ENCODE measurements around the gene HBA2. TPM values are rescaled to one million over a fixed set of nuclear protein-coding genes. Genes with fewer than 3 reads are reported as not detected.
"Not testable (repeated sequence)": the region's sequence is repeated elsewhere in the genome, so short reads cannot be mapped to it uniquely, and the experiment has no call there.

HBA2 gene
- total RNA-seq, 1 donor from 2014 or later, result not detected

DNA sequence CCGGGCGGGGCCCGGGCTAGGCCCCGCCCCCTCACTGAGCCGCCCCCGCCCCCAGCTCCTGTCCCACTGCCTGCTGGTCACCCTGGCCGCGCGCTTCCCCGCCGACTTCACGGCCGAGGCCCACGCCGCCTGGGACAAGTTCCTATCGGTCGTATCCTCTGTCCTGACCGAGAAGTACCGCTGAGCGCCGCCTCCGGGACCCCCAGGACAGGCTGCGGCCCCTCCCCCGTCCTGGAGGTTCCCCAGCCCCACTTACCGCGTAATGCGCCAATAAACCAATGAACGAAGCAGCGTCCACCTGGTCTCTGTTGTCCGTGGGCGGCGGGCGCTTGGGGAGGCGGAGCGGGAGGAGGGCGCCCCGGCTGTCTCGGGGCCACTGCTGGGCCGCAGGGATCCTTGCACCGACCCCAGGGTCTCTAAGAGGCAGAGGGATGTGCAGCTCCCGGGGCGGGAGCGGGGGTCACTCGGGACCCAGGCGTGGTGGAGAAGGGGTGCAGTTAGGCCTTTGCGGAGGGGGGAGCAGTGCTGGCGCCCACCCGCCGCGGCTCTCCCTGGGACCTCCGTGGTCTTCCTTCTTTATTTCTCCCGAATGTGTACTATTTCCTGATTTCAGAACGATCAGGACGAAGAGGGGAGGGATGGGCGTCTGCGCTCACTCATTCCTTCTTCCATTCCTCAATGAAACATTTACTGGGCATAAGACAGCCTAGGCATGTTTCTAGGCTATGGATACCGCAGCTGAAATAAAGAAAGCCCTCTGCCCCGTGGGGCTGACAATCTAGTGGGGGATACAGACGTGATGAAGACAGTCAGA, 18.3 kb upstream of the HBA2 start:
- H3K4me3 ChIP-seq, result peak overlapping the region; percentile 57
- H4K20me1 ChIP-seq (ENCODE audit: low read depth), result no peaks in the 10 kb centered on the region
- H3K79me2 ChIP-seq (ENCODE audit: low read depth), result no peaks in the 10 kb centered on the region
- H2AFZ ChIP-seq (replicated peaks), result peak overlapping the region; percentile 94
- no peaks in the 10 kb centered on the region for H3K36me3 ChIP-seq
- TF ChIP-seq EZH2phosphoT487 (IDR thresholded peaks at IDR 0.05), result peak; percentile 66
- TF ChIP-seq, protein P1, sequence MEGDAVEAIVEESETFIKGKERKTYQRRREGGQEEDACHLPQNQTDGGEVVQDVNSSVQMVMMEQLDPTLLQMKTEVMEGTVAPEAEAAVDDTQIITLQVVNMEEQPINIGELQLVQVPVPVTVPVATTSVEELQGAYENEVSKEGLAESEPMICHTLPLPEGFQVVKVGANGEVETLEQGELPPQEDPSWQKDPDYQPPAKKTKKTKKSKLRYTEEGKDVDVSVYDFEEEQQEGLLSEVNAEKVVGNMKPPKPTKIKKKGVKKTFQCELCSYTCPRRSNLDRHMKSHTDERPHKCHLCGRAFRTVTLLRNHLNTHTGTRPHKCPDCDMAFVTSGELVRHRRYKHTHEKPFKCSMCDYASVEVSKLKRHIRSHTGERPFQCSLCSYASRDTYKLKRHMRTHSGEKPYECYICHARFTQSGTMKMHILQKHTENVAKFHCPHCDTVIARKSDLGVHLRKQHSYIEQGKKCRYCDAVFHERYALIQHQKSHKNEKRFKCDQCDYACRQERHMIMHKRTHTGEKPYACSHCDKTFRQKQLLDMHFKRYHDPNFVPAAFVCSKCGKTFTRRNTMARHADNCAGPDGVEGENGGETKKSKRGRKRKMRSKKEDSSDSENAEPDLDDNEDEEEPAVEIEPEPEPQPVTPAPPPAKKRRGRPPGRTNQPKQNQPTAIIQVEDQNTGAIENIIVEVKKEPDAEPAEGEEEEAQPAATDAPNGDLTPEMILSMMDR (IDR thresholded peaks at IDR 0.05), result no peak
- TF ChIP-seq EZH2 (IDR thresholded peaks at IDR 0.05), result peak; percentile 78
- no peak overlapping the region for H3K27ac ChIP-seq
- peaks cover 7% of the 10 kb centered on the region for H3K4me1 ChIP-seq
- Mint-ChIP-seq H3K36me3 (peaks cover 2% of the 10 kb centered on the region), H3K4me3 (peak overlapping the region; percentile 86), H3K4me1 (peaks cover 7% of the 10 kb centered on the region), H3K9me3 (peaks cover 6% of the 10 kb centered on the region), H3K27ac (peak overlapping the region; percentile 48), H3K27me3 (ENCODE audit: insufficient read depth, low read depth) (peaks cover 55% of the 10 kb centered on the region)
- DNase-seq (ENCODE audit: low spot score), result peak; percentile 71
- peaks cover 91% of the 10 kb centered on the region for H3K27me3 ChIP-seq
- H3K4me2 ChIP-seq, result peak overlapping the region; percentile 90
- H3K9ac ChIP-seq, result no peak overlapping the region
- H3K9me3 ChIP-seq (ENCODE audit: low read depth), result no peaks in the 10 kb centered on the region
- H3F3A ChIP-seq (ENCODE audit: low read depth), result peaks cover 11% of the 10 kb centered on the region

DNA sequence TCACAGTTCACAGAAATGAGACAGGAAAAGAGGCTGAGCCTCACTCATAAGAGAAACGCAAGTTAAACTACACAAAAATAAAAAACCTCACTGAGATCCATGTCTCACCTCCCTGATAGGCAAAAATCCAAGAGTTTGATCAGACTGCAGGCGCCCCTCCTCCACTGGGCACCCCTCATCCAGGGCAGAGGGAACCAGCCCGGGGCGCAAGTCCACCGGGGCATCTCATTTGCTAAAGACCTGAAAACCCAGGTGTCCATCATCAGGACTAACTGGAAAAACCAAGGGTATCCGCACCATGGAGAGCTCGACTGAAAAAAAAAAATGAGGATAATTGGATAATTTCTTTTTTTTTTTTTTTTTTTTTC, 17.7 kb upstream of the HBA2 start:
- H3K36me3 Mint-ChIP-seq, result peaks cover 2% of the 10 kb centered on the region
- H3K79me2 ChIP-seq (ENCODE audit: low read depth), result no peaks in the 10 kb centered on the region
- peaks cover 11% of the 10 kb centered on the region for H3F3A ChIP-seq (ENCODE audit: low read depth)
- no peak for DNase-seq (ENCODE audit: low spot score)
- peaks cover 6% of the 10 kb centered on the region for H3K9me3 Mint-ChIP-seq
- no peak overlapping the region for H2AFZ ChIP-seq (replicated peaks)
- H3K4me3 Mint-ChIP-seq, result peak overlapping the region; percentile 86
- no peaks in the 10 kb centered on the region for H3K36me3 ChIP-seq
- H3K27ac Mint-ChIP-seq, result no peak overlapping the region
- peaks cover 54% of the 10 kb centered on the region for H3K27me3 Mint-ChIP-seq (ENCODE audit: insufficient read depth, low read depth)
- H3K9me3 ChIP-seq (ENCODE audit: low read depth), result no peaks in the 10 kb centered on the region
- peaks cover 6% of the 10 kb centered on the region for H3K4me1 Mint-ChIP-seq
- no peaks in the 10 kb centered on the region for H4K20me1 ChIP-seq (ENCODE audit: low read depth)
- no peak overlapping the region for H3K9ac ChIP-seq
- H3K4me3 ChIP-seq, result peak overlapping the region; percentile 57
- peaks cover 89% of the 10 kb centered on the region for H3K27me3 ChIP-seq
- TF ChIP-seq EZH2 (IDR thresholded peaks at IDR 0.05) (peak; percentile 21), EZH2phosphoT487 (IDR thresholded peaks at IDR 0.05) (no peak)
- peaks cover 7% of the 10 kb centered on the region for H3K4me1 ChIP-seq
- H3K27ac ChIP-seq, result no peak overlapping the region
- peak overlapping the region; percentile 90 for H3K4me2 ChIP-seq

DNA sequence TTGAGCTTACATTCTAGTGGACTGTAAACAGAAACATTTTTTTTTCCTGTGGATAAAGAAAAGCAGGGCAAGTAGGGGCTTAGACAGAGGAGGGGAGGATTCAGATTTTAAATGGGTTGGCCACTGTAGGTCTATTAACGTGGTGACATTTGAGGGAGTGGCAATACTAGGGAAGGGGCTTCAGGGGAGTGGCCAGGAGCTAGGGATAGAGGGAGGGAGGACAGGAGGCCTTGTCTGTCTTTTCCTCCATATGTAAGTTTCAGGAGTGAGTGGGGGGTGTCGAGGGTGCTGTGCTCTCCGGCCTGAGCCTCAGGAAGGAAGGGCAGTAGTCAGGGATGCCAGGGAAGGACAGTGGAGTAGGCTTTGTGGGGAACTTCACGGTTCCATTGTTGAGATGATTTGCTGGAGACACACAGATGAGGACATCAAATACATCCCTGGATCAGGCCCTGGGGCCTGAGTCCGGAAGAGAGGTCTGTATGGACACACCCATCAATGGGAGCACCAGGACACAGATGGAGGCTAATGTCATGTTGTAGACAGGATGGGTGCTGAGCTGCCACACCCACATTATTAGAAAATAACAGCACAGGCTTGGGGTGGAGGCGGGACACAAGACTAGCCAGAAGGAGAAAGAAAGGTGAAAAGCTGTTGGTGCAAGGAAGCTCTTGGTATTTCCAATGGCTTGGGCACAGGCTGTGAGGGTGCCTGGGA, 13.4 kb upstream of the HBA2 start:
- Mint-ChIP-seq H3K27ac (no peak overlapping the region), H3K4me3 (no peak overlapping the region), H3K36me3 (peaks cover 2% of the 10 kb centered on the region), H3K9me3 (peaks cover 6% of the 10 kb centered on the region), H3K27me3 (ENCODE audit: insufficient read depth, low read depth) (peaks cover 51% of the 10 kb centered on the region), H3K4me1 (peaks cover 6% of the 10 kb centered on the region)
- TF ChIP-seq, protein P1 (IDR thresholded peaks at IDR 0.05), result no peak
- TF ChIP-seq EZH2phosphoT487 (IDR thresholded peaks at IDR 0.05) (no peak), EZH2 (IDR thresholded peaks at IDR 0.05) (no peak)
- Histone ChIP-seq H3K4me2 (no peak overlapping the region), H3K4me1 (peaks cover 7% of the 10 kb centered on the region), H3K27me3 (peaks cover 85% of the 10 kb centered on the region), H3K27ac (no peak overlapping the region), H3K9ac (no peak overlapping the region), H3K9me3 (ENCODE audit: low read depth) (no peaks in the 10 kb centered on the region), H3K36me3 (no peaks in the 10 kb centered on the region), H3K79me2 (ENCODE audit: low read depth) (no peaks in the 10 kb centered on the region), H3K4me3 (no peak overlapping the region), H3F3A (ENCODE audit: low read depth) (peaks cover 5% of the 10 kb centered on the region), H2AFZ (replicated peaks) (no peak overlapping the region), H4K20me1 (ENCODE audit: low read depth) (no peaks in the 10 kb centered on the region)
- DNase-seq (ENCODE audit: low spot score), result no peak

DNA sequence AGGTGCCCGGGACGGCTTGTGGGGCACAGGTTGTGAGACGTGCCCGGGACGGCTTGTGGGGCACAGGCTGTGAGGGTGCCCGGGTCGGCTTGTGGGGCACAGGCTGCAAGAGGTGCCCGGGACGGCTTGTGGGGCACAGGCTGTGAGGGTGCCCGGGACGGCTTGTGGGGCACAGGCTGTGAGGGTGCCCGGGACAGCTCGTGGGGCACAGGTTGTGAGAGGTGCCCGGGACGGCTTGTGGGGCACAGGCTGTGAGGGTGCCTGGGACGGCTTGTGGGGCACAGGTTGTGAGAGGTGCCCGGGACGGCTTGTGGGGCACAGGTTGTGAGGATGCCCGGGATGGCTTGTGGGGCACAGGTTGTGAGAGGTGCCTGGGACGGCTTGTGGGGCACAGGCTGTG, 12.4 kb upstream of the HBA2 start:
- not testable (repeated sequence) for DNase-seq (ENCODE audit: low spot score); H3K4me1 Mint-ChIP-seq; H3K36me3 ChIP-seq; H4K20me1 ChIP-seq (ENCODE audit: low read depth); H3K4me1 ChIP-seq; H3K79me2 ChIP-seq (ENCODE audit: low read depth); H3K27ac ChIP-seq; H3K9ac ChIP-seq; H3K4me3 Mint-ChIP-seq; H3K4me2 ChIP-seq; H2AFZ ChIP-seq (replicated peaks); H3K4me3 ChIP-seq; H3K36me3 Mint-ChIP-seq; H3K9me3 ChIP-seq (ENCODE audit: low read depth); H3K27ac Mint-ChIP-seq; H3F3A ChIP-seq (ENCODE audit: low read depth); H3K9me3 Mint-ChIP-seq
- H3K27me3 ChIP-seq, result peaks cover 80% of the 10 kb centered on the region
- peaks cover 49% of the 10 kb centered on the region for H3K27me3 Mint-ChIP-seq (ENCODE audit: insufficient read depth, low read depth)

Data from neural progenitor cell (in vitro differentiated cells).